Fibroblast of lung (primary cell): ENCODE results near the gene LSM2.

ENCODE experiments used
- CTCF ChIP-seq, 2 donors: IDR thresholded peaks in 1 of 2; conservative IDR thresholded peaks in 1 of 2; 1 replicate in 1 of 2; 2 replicates in 1 of 2; pipeline ENCODE4 v1.5.1; 2011 to 2012; ENCODE audit warnings: low read length in 2 of 2, control low read depth in 1 of 2, inconsistent platforms in 1 of 2, low read depth in 1 of 2, mild to moderate bottlenecking in 1 of 2
- EZH2 ChIP-seq: IDR thresholded peaks from 2 replicates; pipeline ENCODE4 v1.5.1; 2012; ENCODE audit warnings: low read length, control low read depth, mild to moderate bottlenecking; ENCODE audit errors: missing control alignments

- no peak for TF ChIP-seq CTCF (conservative IDR thresholded peaks at IDR 0.05 in 1 of 2, IDR thresholded peaks at IDR 0.05 in 1 of 2; ENCODE audit: low read depth in 1 of 2, low read length in 2 of 2)
- TF ChIP-seq EZH2: no peak
Observed at GRCh38 chr6:31811645-31812044, 4.9 kb upstream of the LSM2 start.
